Measurements from ENCODE around the gene STK11IP. TPM values are rescaled to one million over a fixed set of nuclear protein-coding genes. Genes with fewer than 3 reads are reported as not detected.
A peak's percentile ranks its signal among the peaks of the same experiment; 100 is the strongest.

The STK11IP gene
- total RNA-seq, 1 donor: 22.1 TPM

DNA sequence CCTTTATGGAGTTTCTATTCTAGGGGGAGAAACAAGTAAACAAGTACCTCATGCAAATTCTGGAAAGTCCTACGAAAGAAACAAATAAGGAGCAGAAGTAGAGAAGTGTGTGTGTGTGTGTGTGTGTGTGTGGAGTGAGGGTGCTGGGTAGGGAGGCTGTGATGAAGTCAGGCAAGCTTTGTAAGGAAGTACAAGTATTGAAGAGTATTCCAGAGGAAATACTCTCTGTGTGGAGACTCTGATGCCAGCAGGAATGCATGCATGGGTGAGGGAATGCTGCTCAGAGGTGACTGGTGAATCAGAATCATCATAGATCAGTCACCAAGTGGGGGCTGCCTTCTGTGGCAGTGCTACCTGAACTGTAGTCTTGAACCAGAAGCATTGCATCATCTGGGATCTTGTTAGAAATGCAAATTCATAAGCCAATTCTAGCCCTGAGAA is 64.3 kb downstream of the STK11IP start:
- no peaks in the 10 kb centered on the region for H4K20me1 ChIP-seq (ENCODE audit: insufficient read depth, low read length)
- H3K4me1 ChIP-seq (ENCODE audit: insufficient read depth, low read length): peaks cover 21% of the 10 kb centered on the region
- H3K79me2 ChIP-seq (ENCODE audit: insufficient read depth, low read length): no peaks in the 10 kb centered on the region
- TF ChIP-seq, protein P1, sequence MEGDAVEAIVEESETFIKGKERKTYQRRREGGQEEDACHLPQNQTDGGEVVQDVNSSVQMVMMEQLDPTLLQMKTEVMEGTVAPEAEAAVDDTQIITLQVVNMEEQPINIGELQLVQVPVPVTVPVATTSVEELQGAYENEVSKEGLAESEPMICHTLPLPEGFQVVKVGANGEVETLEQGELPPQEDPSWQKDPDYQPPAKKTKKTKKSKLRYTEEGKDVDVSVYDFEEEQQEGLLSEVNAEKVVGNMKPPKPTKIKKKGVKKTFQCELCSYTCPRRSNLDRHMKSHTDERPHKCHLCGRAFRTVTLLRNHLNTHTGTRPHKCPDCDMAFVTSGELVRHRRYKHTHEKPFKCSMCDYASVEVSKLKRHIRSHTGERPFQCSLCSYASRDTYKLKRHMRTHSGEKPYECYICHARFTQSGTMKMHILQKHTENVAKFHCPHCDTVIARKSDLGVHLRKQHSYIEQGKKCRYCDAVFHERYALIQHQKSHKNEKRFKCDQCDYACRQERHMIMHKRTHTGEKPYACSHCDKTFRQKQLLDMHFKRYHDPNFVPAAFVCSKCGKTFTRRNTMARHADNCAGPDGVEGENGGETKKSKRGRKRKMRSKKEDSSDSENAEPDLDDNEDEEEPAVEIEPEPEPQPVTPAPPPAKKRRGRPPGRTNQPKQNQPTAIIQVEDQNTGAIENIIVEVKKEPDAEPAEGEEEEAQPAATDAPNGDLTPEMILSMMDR (IDR thresholded peaks at IDR 0.05; ENCODE audit: extremely low read depth, low read depth, low read length): no peak
- H3K27me3 ChIP-seq (ENCODE audit: insufficient read depth, low read length): no peaks in the 10 kb centered on the region
- H3K27ac ChIP-seq (ENCODE audit: low read depth, low read length): peak overlapping the region; percentile 33
- H3K9me3 ChIP-seq (ENCODE audit: low read depth, low read length): no peaks in the 10 kb centered on the region
- H3K4me3 ChIP-seq (ENCODE audit: insufficient read depth, low read length): no peak overlapping the region
- DNase-seq (ENCODE audit: insufficient read length, low spot score, missing footprints): no peak
- peak overlapping the region; percentile 37 for H3K4me2 ChIP-seq (ENCODE audit: insufficient read depth, low read length)
- H2AFZ ChIP-seq (ENCODE audit: low read length): no peak overlapping the region
- H3K36me3 ChIP-seq (ENCODE audit: insufficient read depth, low read length): no peaks in the 10 kb centered on the region

DNA sequence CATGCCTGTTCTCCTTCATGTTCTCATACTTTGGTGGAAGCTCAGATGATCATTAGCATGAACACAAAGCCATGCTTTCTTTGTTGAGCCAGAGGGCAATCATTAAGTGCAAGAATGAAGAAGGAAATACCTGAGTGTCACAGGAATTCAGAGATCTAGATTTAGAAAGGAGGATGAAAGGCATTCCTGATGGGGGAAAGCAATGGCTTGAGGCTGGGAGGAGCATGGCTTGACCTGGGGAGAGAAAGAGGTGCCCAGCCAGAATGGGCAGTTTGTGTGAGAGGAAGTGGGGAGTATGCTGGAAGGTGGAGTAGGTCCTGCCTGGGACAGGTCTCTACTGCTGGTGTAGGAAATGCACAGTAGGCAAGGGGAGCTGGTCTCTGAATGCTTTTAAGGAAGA is 64.9 kb downstream of the STK11IP start:
- Histone ChIP-seq H3K4me2 (ENCODE audit: insufficient read depth, low read length) (peak overlapping the region; percentile 37), H3K36me3 (ENCODE audit: insufficient read depth, low read length) (no peaks in the 10 kb centered on the region)
- no peak for DNase-seq (ENCODE audit: insufficient read length, low spot score, missing footprints)

DNA sequence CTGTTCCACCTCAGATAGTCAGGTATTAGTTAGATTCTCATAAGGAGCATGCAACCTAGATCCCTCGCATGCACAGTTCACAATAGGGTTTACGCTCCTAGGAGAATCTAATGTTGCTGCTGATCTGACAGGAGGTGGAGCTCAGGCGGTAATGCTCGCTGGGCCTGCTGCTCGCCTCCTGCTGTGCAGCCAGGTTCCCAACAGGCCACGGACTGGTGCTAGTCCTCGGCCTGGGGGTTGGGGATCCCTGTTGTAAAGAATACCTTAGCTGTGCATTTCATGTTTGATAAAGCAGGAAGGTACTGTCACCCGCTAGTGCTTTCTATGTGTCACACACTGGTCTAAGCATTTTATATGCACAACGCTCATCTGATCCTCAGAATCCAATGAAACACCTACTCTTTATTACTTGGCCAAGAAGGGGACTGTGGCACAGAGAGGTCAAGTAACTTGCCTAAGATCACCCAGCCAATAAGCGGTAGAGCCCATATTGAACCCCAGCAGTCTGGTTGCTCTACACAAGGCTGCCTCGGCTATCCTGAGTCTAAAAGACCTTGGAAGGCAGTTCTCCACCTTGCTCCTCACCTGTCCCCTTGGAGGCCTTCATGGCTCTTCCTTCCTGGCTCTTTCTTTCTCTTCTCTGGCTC is 65.6 kb downstream of the STK11IP start:
- Histone ChIP-seq H3K4me1 (ENCODE audit: insufficient read depth, low read length) (peaks cover 16% of the 10 kb centered on the region), H4K20me1 (ENCODE audit: insufficient read depth, low read length) (no peaks in the 10 kb centered on the region), H3K27me3 (ENCODE audit: insufficient read depth, low read length) (no peaks in the 10 kb centered on the region), H2AFZ (ENCODE audit: low read length) (no peak overlapping the region), H3K36me3 (ENCODE audit: insufficient read depth, low read length) (no peaks in the 10 kb centered on the region), H3K79me2 (ENCODE audit: insufficient read depth, low read length) (no peaks in the 10 kb centered on the region), H3K4me3 (ENCODE audit: insufficient read depth, low read length) (no peak overlapping the region), H3K27ac (ENCODE audit: low read depth, low read length) (no peak overlapping the region), H3K4me2 (ENCODE audit: insufficient read depth, low read length) (no peak overlapping the region), H3K9me3 (ENCODE audit: low read depth, low read length) (no peaks in the 10 kb centered on the region)
- TF ChIP-seq, protein P1 (IDR thresholded peaks at IDR 0.05; ENCODE audit: extremely low read depth, low read depth, low read length): no peak
- DNase-seq (ENCODE audit: insufficient read length, low spot score, missing footprints): no peak

More for the DNA sequence above, 64.9 kb downstream of the STK11IP start:
- Histone ChIP-seq H3K4me1 (ENCODE audit: insufficient read depth, low read length) (peaks cover 21% of the 10 kb centered on the region), H4K20me1 (ENCODE audit: insufficient read depth, low read length) (no peaks in the 10 kb centered on the region), H3K79me2 (ENCODE audit: insufficient read depth, low read length) (no peaks in the 10 kb centered on the region), H3K27me3 (ENCODE audit: insufficient read depth, low read length) (no peaks in the 10 kb centered on the region), H2AFZ (ENCODE audit: low read length) (no peak overlapping the region), H3K4me3 (ENCODE audit: insufficient read depth, low read length) (no peak overlapping the region), H3K27ac (ENCODE audit: low read depth, low read length) (peak overlapping the region; percentile 31), H3K9me3 (ENCODE audit: low read depth, low read length) (no peaks in the 10 kb centered on the region)
- TF ChIP-seq, protein P1 (IDR thresholded peaks at IDR 0.05; ENCODE audit: extremely low read depth, low read depth, low read length): no peak

DNA sequence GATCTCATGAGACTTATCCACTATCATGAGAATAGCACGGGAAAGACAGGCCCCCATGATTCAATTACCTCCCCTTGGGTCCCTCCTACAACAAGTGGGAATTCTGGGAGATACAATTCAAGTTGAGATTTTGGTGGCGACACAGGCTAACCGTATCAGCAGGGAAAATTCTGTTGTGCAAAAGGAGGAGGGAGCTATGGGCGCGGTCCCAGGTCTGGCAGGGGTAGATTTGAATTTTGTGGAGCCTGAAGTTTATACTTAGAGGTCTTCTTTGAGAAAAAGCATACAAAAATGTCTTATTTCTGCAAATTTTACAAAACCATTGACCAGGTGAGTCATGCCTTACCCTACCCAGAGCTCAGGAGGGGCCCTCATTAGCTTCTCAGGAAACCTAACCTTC is 66.4 kb downstream of the STK11IP start:
- Histone ChIP-seq H3K9me3 (ENCODE audit: low read depth, low read length) (no peaks in the 10 kb centered on the region), H3K27ac (ENCODE audit: low read depth, low read length) (no peak overlapping the region), H3K4me2 (ENCODE audit: insufficient read depth, low read length) (no peak overlapping the region), H3K36me3 (ENCODE audit: insufficient read depth, low read length) (no peaks in the 10 kb centered on the region), H3K79me2 (ENCODE audit: insufficient read depth, low read length) (no peaks in the 10 kb centered on the region), H3K27me3 (ENCODE audit: insufficient read depth, low read length) (no peaks in the 10 kb centered on the region), H3K4me1 (ENCODE audit: insufficient read depth, low read length) (peaks cover 8% of the 10 kb centered on the region), H4K20me1 (ENCODE audit: insufficient read depth, low read length) (no peaks in the 10 kb centered on the region), H2AFZ (ENCODE audit: low read length) (no peak overlapping the region), H3K4me3 (ENCODE audit: insufficient read depth, low read length) (no peak overlapping the region)
- TF ChIP-seq, protein P1 (IDR thresholded peaks at IDR 0.05; ENCODE audit: extremely low read depth, low read depth, low read length): no peak
- no peak for DNase-seq (ENCODE audit: insufficient read length, low spot score, missing footprints)
